H1 (cell line): Measurements from ENCODE around the gene TMEM106C. TPM values are rescaled to one million over a fixed set of nuclear protein-coding genes. Genes with fewer than 3 reads are reported as not detected.

Experiments used
- CTCF ChIA-PET: fragments of 300-600 bp; sonication (Branson Sonifier 250); formaldehyde crosslinking; loops from one replicate; lab custom pipeline; 2021; ENCODE audit not compliant: partially characterized antibody; lab: Charles Lee
- POLR2A ChIA-PET: fragments of 300-600 bp; sonication (Branson Sonifier 250); formaldehyde crosslinking; loops from one replicate; lab custom pipeline; 2021; ENCODE audit warnings: inconsistent platforms; ENCODE audit not compliant: partially characterized antibody; lab: Charles Lee
- DNase-seq, 2 experiments: peaks; one replicate each; pipeline versions ENCODE4 v3.0.0 to v3.0.0-alpha.2; 2010 to 2022; ENCODE audit warnings: low spot score in 2 of 2, low read depth in 1 of 2, mixed read lengths in 1 of 2
- FAIRE-seq: peaks from 2 replicates; lab custom pipeline; 2011; peaks lifted over from hg19 to GRCh38; lab: Jason Lieb, UNC
- H2AFZ ChIP-seq: 2 replicates; pipeline ENCODE4 v1.8.1; 2012; ENCODE audit warnings: low read length, inconsistent platforms
- H2AK5ac ChIP-seq: 2 replicates; pipeline ENCODE4 v1.6.1; 2013; ENCODE audit warnings: low read depth, low read length
- H2BK120ac ChIP-seq: replicated peaks from 2 replicates; pipeline ENCODE3; 2013; ENCODE audit warnings: low read depth, low read length, inconsistent platforms
- H2BK12ac ChIP-seq: 2 replicates; pipeline ENCODE4 v1.6.1; 2013; ENCODE audit warnings: low read depth, low read length
- H2BK15ac ChIP-seq: 2 replicates; pipeline ENCODE4 v1.6.1; 2013; ENCODE audit warnings: low read length
- H2BK20ac ChIP-seq: 2 replicates; pipeline ENCODE4 v1.6.1; 2013; ENCODE audit warnings: low read length
- H2BK5ac ChIP-seq: 2 replicates; pipeline ENCODE4 v1.6.1; 2013; ENCODE audit warnings: low read depth, low read length
- H3K14ac ChIP-seq: 2 replicates; pipeline ENCODE4 v1.6.1; 2013; ENCODE audit warnings: inconsistent platforms; ENCODE audit not compliant: insufficient read length
- H3K18ac ChIP-seq: 2 replicates; pipeline ENCODE4 v1.6.1; 2013; ENCODE audit warnings: low read length; ENCODE audit errors: extremely low read depth
- H3K23ac ChIP-seq: 2 replicates; pipeline ENCODE4 v1.6.1; 2013; ENCODE audit warnings: inconsistent platforms; ENCODE audit not compliant: insufficient read length
- H3K23me2 ChIP-seq: 2 replicates; pipeline ENCODE4 v1.6.1; 2013; ENCODE audit warnings: low read depth, low read length
- H3K27ac ChIP-seq: 2 replicates; pipeline ENCODE4 v1.6.1; 2011; ENCODE audit warnings: low read depth, low read length, inconsistent platforms
- H3K27me3 ChIP-seq, 4 experiments: replicated peaks in 1 of 4; 1 replicate in 1 of 4; 2 replicates in 3 of 4; pipeline versions ENCODE4 v1.6.1 to v1.8.1; 2011 to 2013; ENCODE audit warnings: low read length in 3 of 4, mild to moderate bottlenecking in 3 of 4, inconsistent platforms in 2 of 4, mixed read lengths in 2 of 4, moderate library complexity in 1 of 4; ENCODE audit not compliant: control insufficient read depth in 3 of 4, insufficient read depth in 3 of 4; ENCODE audit errors: extremely low read depth in 1 of 4
- H3K36me3 ChIP-seq, 4 experiments: 2 replicates each; pipeline versions ENCODE4 v1.6.1 to v1.8.1; 2011 to 2013; ENCODE audit warnings: mild to moderate bottlenecking in 4 of 4, low read length in 3 of 4, moderate library complexity in 2 of 4, control low read depth in 1 of 4, inconsistent platforms in 1 of 4; ENCODE audit not compliant: insufficient read depth in 4 of 4, control insufficient read depth in 2 of 4
- H3K4ac ChIP-seq: replicated peaks from 2 replicates; pipeline ENCODE3; 2013; ENCODE audit warnings: low read length, low read depth, mixed read lengths, inconsistent platforms; ENCODE audit not compliant: insufficient read length
- H3K4me1 ChIP-seq, 4 experiments: replicated peaks in 1 of 4; 1 replicate in 1 of 4; 2 replicates in 3 of 4; pipeline versions ENCODE4 v1.6.1 to v1.8.1; 2011 to 2013; ENCODE audit warnings: low read length in 3 of 4, inconsistent platforms in 2 of 4, mixed read lengths in 1 of 4; ENCODE audit not compliant: insufficient read depth in 4 of 4, control insufficient read depth in 3 of 4
- H3K4me2 ChIP-seq, 2 experiments: 2 replicates each; pipeline versions ENCODE4 v1.6.1 to v1.8.1; 2011 to 2013; ENCODE audit warnings: low read depth in 2 of 2, low read length in 2 of 2, control low read depth in 1 of 2, inconsistent platforms in 1 of 2, mild to moderate bottlenecking in 1 of 2; ENCODE audit not compliant: insufficient read depth in 1 of 2
- H3K4me3 ChIP-seq, 4 experiments: fragments of 200-600, 300-600 bp in 1 of 4; sonication (generic), shearing (Covaris generic), sonication (Bioruptor Twin) in 1 of 4; 2 replicates each; pipeline versions ENCODE4 v1.5.1 to v1.8.1; 2011 to 2016; ENCODE audit warnings: low read length in 4 of 4, low read depth in 3 of 4, control low read depth in 2 of 4, inconsistent platforms in 2 of 4, mild to moderate bottlenecking in 2 of 4, mixed read lengths in 1 of 4, moderate library complexity in 1 of 4; ENCODE audit not compliant: insufficient read depth in 2 of 4; ENCODE audit errors: extremely low read depth in 1 of 4
- H3K56ac ChIP-seq: replicated peaks from 2 replicates; pipeline ENCODE3; 2013; ENCODE audit warnings: low read depth, mild to moderate bottlenecking, mixed read lengths, low read length, inconsistent platforms; ENCODE audit not compliant: insufficient read length
- H3K79me1 ChIP-seq: 2 replicates; pipeline ENCODE4 v1.6.1; 2013; ENCODE audit warnings: low read depth, low read length, control low read depth
- H3K79me2 ChIP-seq, 2 experiments: 2 replicates each; pipeline versions ENCODE4 v1.6.1 to v1.8.1; 2012 to 2013; ENCODE audit warnings: low read length in 2 of 2, mild to moderate bottlenecking in 2 of 2, inconsistent platforms in 1 of 2; ENCODE audit not compliant: insufficient read depth in 2 of 2, control insufficient read depth in 1 of 2
- H3K9ac ChIP-seq, 4 experiments: replicated peaks in 1 of 4; 1 replicate in 1 of 4; 2 replicates in 3 of 4; pipeline versions ENCODE4 v1.6.1 to v1.8.1; 2011 to 2013; ENCODE audit warnings: low read depth in 3 of 4, low read length in 3 of 4, control low read depth in 2 of 4, mild to moderate bottlenecking in 2 of 4, moderate library complexity in 2 of 4, inconsistent platforms in 1 of 4; ENCODE audit errors: extremely low read depth in 1 of 4
- H3K9me3 ChIP-seq, 2 experiments: 2 replicates each; pipeline versions ENCODE4 v1.6.1 to v1.8.1; 2012 to 2013; ENCODE audit warnings: mild to moderate bottlenecking in 2 of 2, moderate library complexity in 2 of 2, control low read depth in 1 of 2, inconsistent platforms in 1 of 2, low read depth in 1 of 2, low read length in 1 of 2, mixed read lengths in 1 of 2; ENCODE audit not compliant: insufficient read depth in 2 of 2
- H4K20me1 ChIP-seq, 2 experiments: replicated peaks in 1 of 2; 2 replicates each; pipeline versions ENCODE3 to v1.8.1; 2011 to 2013; ENCODE audit warnings: inconsistent platforms in 2 of 2, low read length in 2 of 2, mild to moderate bottlenecking in 1 of 2; ENCODE audit not compliant: insufficient read depth in 2 of 2, control insufficient read depth in 1 of 2
- H4K5ac ChIP-seq: 2 replicates; pipeline ENCODE4 v1.6.1; 2013; ENCODE audit warnings: low read length, low read depth, mixed read lengths, inconsistent platforms; ENCODE audit not compliant: insufficient read length
- H4K8ac ChIP-seq: 2 replicates; pipeline ENCODE4 v1.8.0; 2013; ENCODE audit warnings: mild to moderate bottlenecking, moderate library complexity, low read length, inconsistent platforms; ENCODE audit not compliant: insufficient read depth; ENCODE audit errors: extremely low read depth
- H4K91ac ChIP-seq: replicated peaks from 2 replicates; pipeline ENCODE3; 2013; ENCODE audit warnings: low read length, mixed read lengths, inconsistent platforms; ENCODE audit not compliant: insufficient read length
- CTCF ChIP-seq, 3 experiments: IDR thresholded peaks; 1 replicate in 2 of 3; 2 replicates in 1 of 3; pipeline versions ENCODE4 v1.5.1 to v1.6.1; 2011; ENCODE audit warnings: low read length in 3 of 3, mild to moderate bottlenecking in 3 of 3, inconsistent platforms in 2 of 3, low read depth in 1 of 3, moderate library complexity in 1 of 3; ENCODE audit not compliant: insufficient read depth in 1 of 3; ENCODE audit errors: control extremely low read depth in 1 of 3
- JUN ChIP-seq: IDR thresholded peaks from 2 replicates; pipeline ENCODE4 v1.6.1; 2011; ENCODE audit warnings: low read depth, mild to moderate bottlenecking, improper control_type of control experiment, low read length
- KDM5A ChIP-seq: fragments of 200-600 bp; IDR thresholded peaks from 2 replicates; pipeline ENCODE4 v1.7.1; 2012; ENCODE audit warnings: mild to moderate bottlenecking, low read length, inconsistent platforms, mixed read lengths
- RFX5 ChIP-seq: IDR thresholded peaks from 2 replicates; pipeline ENCODE4 v1.6.1; 2011; ENCODE audit warnings: low read depth, low read length, improper control_type of control experiment, borderline replicate concordance
- SAP30 ChIP-seq: fragments of 300-600 bp; sonication (generic); IDR thresholded peaks from 2 replicates; pipeline ENCODE4 v1.7.1; 2012; ENCODE audit warnings: low read length, moderate library complexity, mild to moderate bottlenecking, inconsistent platforms; ENCODE audit not compliant: insufficient read depth, insufficient replicate concordance
- TCF12 ChIP-seq: IDR thresholded peaks from 2 replicates; pipeline ENCODE4 v1.6.1; 2011; ENCODE audit warnings: low read depth, mild to moderate bottlenecking, low read length
- TEAD4 ChIP-seq: IDR thresholded peaks from 2 replicates; pipeline ENCODE4 v1.6.1; 2012; ENCODE audit warnings: low read depth, low read length, inconsistent platforms, mixed read lengths
- USF2 ChIP-seq: IDR thresholded peaks from 2 replicates; pipeline ENCODE4 v1.6.1; 2011; ENCODE audit warnings: low read length, improper control_type of control experiment
- ZNF274 ChIP-seq: IDR thresholded peaks from 2 replicates; pipeline ENCODE4 v1.7.0; 2012; ENCODE audit warnings: low read length, borderline replicate concordance; ENCODE audit errors: extremely low read depth
- WGBS, 2 experiments: shearing (Covaris generic) in 1 of 2; methylation state at CpG; one replicate each; pipeline versions ENCODE4 v1.1.6 to v1.1.7; 2013 to 2015; ENCODE audit warnings: low lambda C conversion rate in 2 of 2, mixed read lengths in 2 of 2, inconsistent platforms in 1 of 2, low coverage in 1 of 2, missing lambda C conversion rate in 1 of 2; ENCODE audit not compliant: insufficient replicate concordance in 2 of 2, insufficient coverage in 1 of 2, insufficient read length in 1 of 2; ENCODE audit errors: extremely low coverage in 1 of 2, missing lambda C conversion rate in 1 of 2; 5-methylcytosine and 5-hydroxymethylcytosine counted together
- polyA plus RNA-seq, 7 experiments: library from polyadenylated mRNA; depleted of rRNA in 3 of 7; stranded (reverse) in 5 of 7; unstranded in 2 of 7; fragments of >200 nt in 5 of 7; fragments of 200-250 nt in 2 of 7; gene quantifications; 1 replicate in 5 of 7; 2 replicates in 1 of 7; 4 replicates in 1 of 7; pipeline versions ENCODE4 v1.2.1 to v1.2.3, GENCODE V29; 2011 to 2013; ENCODE audit warnings: missing spikeins in 2 of 7, mixed read lengths in 2 of 7
- total RNA-seq: library from RNA; stranded (reverse); fragmentation: NEBNext Ultra II Directional; extraction: Animal tissue kit (Norgen Biotek cat#: 25700); gene quantifications from 2 replicates; pipeline ENCODE4 v1.2.1, GENCODE V29; 2021

TMEM106C gene
- total and polyA plus RNA-seq, 2 of the 8 experiments (the other 6 are each of a cell fraction or from before 2014, with no cell fraction given) = 36.6 to 45.3 TPM

- no peaks in the 10 kb centered on the region for H3K27me3 ChIP-seq
- H3K36me3 ChIP-seq = no peaks in the 10 kb centered on the region
- ChIA-PET CTCF (interaction anchor here (0.9 to 8.1 kb wide), 8 partner anchors 9 to 239 kb away, joined by 3 to 82 read pairs (median 4); partner anchors contain the start of genes TMEM106C and VDR), POLR2A (no interaction called here)
- no peak overlapping the region for H3K27ac ChIP-seq
- H3K23ac ChIP-seq = no peak overlapping the region
- no peak overlapping the region for H2BK120ac ChIP-seq
- H3K18ac ChIP-seq = no peak overlapping the region
- H3K4me3 ChIP-seq = no peak overlapping the region
- no peak overlapping the region for H2BK12ac ChIP-seq
- H3K9ac ChIP-seq = no peak overlapping the region
- H3K23me2 ChIP-seq = no peaks in the 10 kb centered on the region
- no peaks in the 10 kb centered on the region for H3K79me2 ChIP-seq
- no peak overlapping the region for H2BK20ac ChIP-seq
- H2AFZ ChIP-seq = no peak overlapping the region
- H4K5ac ChIP-seq = no peak overlapping the region
- H3K4ac ChIP-seq = no peak overlapping the region
- no peak overlapping the region for H3K14ac ChIP-seq
- DNase-seq = no peak
- no peak overlapping the region; the same call in 1 of the 2 replicates for H2BK5ac ChIP-seq
- 85% methylated on average over 4 of the region's 4 CpGs; no CpG with 5 or more reads in 1 of the 2 experiments for WGBS, 2 experiments
- H4K8ac ChIP-seq = no peak overlapping the region
- H3K9me3 ChIP-seq = peaks cover 17 to 19% of the 10 kb centered on the region in 2 experiments
- FAIRE-seq = no peak
- no peak overlapping the region for H3K4me2 ChIP-seq
- H3K4me1 ChIP-seq = no peaks in the 10 kb centered on the region; a peak in 1 of 7 replicates
- H3K56ac ChIP-seq = no peak overlapping the region
- H2BK15ac ChIP-seq = 0 out of 2 replicates have a peak overlapping the region, but pooled peaks have one; percentile 40
- H4K91ac ChIP-seq = no peak overlapping the region
- H2AK5ac ChIP-seq = no peak overlapping the region
- no peaks in the 10 kb centered on the region for H4K20me1 ChIP-seq
- H3K79me1 ChIP-seq = no peaks in the 10 kb centered on the region
- TF ChIP-seq TEAD4 = no peak
- TF ChIP-seq JUN = no peak
- TF ChIP-seq RFX5 = no peak
- TF ChIP-seq USF2 = no peak
- TF ChIP-seq TCF12 = no peak
- no peak for TF ChIP-seq ZNF274
- no peak for TF ChIP-seq KDM5A
- no peak for TF ChIP-seq SAP30
- TF ChIP-seq CTCF (IDR thresholded peaks at IDR 0.05; ENCODE audit: control extremely low read depth in 1 of 3, insufficient read depth in 1 of 3, low read depth in 1 of 3, low read length in 3 of 3) = no peak
These were observed 8.8 kb upstream of the TMEM106C start for GRCh38 chr12:47954467-47955045.
